DND-41 (cell line): ENCODE data around the gene MBP.

Source experiments
- ATAC-seq: fragments of 200-7000 bp; cut with Tn5 transposase; 3 replicates; pipeline ENCODE4 v1.9.1; 2021; ENCODE audit warnings: low read depth; ENCODE audit not compliant: insufficient read depth
- DNase-seq: peaks from one replicate; pipeline ENCODE4 v3.0.0-alpha.2; 2020
- H2AFZ ChIP-seq: 2 replicates; pipeline ENCODE4 v1.6.0; 2012; ENCODE audit warnings: low read depth, low read length
- H3K27ac ChIP-seq: 2 replicates; pipeline ENCODE4 v1.5.1; 2012; ENCODE audit warnings: low read length, inconsistent platforms
- H3K27me3 ChIP-seq: fragments of 200-600 bp; sonication (generic); 2 replicates; pipeline ENCODE4 v1.6.0; 2012; ENCODE audit warnings: low read length, mild to moderate bottlenecking, inconsistent platforms; ENCODE audit not compliant: insufficient read depth, poor library complexity
- H3K36me3 ChIP-seq: 2 replicates; pipeline ENCODE4 v1.5.1; 2012; ENCODE audit warnings: low read length, inconsistent platforms; ENCODE audit not compliant: insufficient read depth
- H3K4me1 ChIP-seq: 2 replicates; pipeline ENCODE4 v1.5.1; 2012; ENCODE audit warnings: mild to moderate bottlenecking, low read length; ENCODE audit not compliant: insufficient read depth
- H3K4me2 ChIP-seq: 2 replicates; pipeline ENCODE4 v1.6.0; 2012; ENCODE audit warnings: mild to moderate bottlenecking, moderate library complexity, low read length, inconsistent platforms; ENCODE audit not compliant: insufficient read depth
- H3K4me3 ChIP-seq, 2 experiments: fragments of 200-600 bp in 1 of 2; shearing (Covaris generic) in 1 of 2; 2 replicates each; pipeline ENCODE4 v1.5.1; 2012 to 2016; ENCODE audit warnings: inconsistent platforms in 2 of 2, low read length in 2 of 2, mild to moderate bottlenecking in 2 of 2, low read depth in 1 of 2, moderate library complexity in 1 of 2
- H3K79me2 ChIP-seq: 2 replicates; pipeline ENCODE4 v1.6.0; 2012; ENCODE audit warnings: low read length, inconsistent platforms; ENCODE audit not compliant: insufficient read depth
- H3K9ac ChIP-seq: 2 replicates; pipeline ENCODE4 v1.6.0; 2012; ENCODE audit warnings: low read depth, mild to moderate bottlenecking, inconsistent platforms, low read length, moderate library complexity
- H3K9me3 ChIP-seq: 2 replicates; pipeline ENCODE4 v1.5.1; 2012; ENCODE audit warnings: low read length, moderate library complexity, mild to moderate bottlenecking, inconsistent platforms; ENCODE audit not compliant: insufficient read depth, severe bottlenecking
- H4K20me1 ChIP-seq: 2 replicates; pipeline ENCODE4 v1.6.0; 2012; ENCODE audit warnings: low read length; ENCODE audit not compliant: insufficient read depth
- EZH2 ChIP-seq: IDR thresholded peaks from 3 replicates; pipeline ENCODE4 v1.6.1; 2012; ENCODE audit warnings: borderline replicate concordance, low read depth, mild to moderate bottlenecking, moderate library complexity, low read length, inconsistent platforms; ENCODE audit not compliant: severe bottlenecking
- TF ChIP-seq, protein P1 (sequence below): IDR thresholded peaks from 2 replicates; pipeline ENCODE4 v1.5.1; 2012; ENCODE audit warnings: borderline replicate concordance, low read length, moderate library complexity, mild to moderate bottlenecking; ENCODE audit not compliant: poor library complexity, severe bottlenecking; ENCODE audit errors: extremely low read depth

Gene MBP

DNA sequence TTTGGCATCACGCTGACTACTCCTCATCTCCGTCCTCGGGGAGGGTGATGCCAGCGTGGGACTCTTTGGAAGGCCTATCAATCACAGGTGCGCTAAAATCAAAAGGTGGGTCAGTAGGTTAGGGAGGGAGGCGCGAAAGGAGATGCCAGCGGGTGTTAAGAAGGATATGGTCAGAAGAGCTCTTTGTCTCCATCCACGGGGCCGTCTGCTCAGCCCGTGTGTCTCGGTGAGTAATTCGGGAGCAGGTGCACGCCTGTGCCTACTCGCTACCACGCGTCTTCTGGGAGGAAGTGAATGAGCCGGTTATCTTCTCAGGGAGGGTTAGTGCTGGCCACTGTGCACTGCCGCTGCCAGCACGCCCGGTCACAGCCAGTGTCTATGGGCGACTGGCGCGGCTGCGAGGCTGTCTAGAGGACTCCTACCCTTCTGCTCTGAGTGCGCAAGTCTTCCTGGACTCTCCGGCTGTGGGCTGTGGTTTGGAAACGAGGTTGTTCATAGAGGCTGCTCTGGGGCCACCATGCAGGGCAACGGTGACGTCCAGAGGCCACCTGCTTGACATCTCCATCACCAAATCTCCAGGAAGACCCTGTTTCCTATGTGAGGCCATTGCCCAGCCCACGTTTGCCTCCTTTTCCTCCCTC is 153.4 kb downstream of the MBP start:
- H3K4me3 ChIP-seq, result no peak overlapping the region

DNA sequence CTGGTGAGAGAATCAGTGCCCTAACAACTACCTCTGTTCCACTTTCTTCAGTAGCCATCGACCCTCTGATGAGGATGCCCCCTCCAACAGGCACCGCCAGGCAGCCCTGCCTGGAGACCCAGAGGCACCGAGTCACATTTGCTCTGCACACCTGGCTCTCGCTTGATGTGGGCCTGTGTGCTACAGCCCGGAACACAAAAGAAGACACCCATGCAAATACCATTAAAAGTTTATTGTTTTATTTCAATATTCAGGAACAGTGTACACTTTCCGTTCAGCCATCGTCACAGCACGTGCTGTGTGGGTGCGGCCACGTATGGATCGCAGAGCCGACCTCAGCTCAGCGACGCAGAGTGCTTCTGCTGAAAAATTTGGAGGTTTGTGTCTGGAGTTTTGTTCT is 154.0 kb downstream of the MBP start:
- Histone ChIP-seq H3K9me3 (no peaks in the 10 kb centered on the region), H3K4me2 (no peak overlapping the region), H3K27ac (no peak overlapping the region)

More for the DNA sequence above, 153.4 kb downstream of the MBP start:
- H2AFZ ChIP-seq, result no peak overlapping the region
- no peak for TF ChIP-seq EZH2
- TF ChIP-seq, protein P1, sequence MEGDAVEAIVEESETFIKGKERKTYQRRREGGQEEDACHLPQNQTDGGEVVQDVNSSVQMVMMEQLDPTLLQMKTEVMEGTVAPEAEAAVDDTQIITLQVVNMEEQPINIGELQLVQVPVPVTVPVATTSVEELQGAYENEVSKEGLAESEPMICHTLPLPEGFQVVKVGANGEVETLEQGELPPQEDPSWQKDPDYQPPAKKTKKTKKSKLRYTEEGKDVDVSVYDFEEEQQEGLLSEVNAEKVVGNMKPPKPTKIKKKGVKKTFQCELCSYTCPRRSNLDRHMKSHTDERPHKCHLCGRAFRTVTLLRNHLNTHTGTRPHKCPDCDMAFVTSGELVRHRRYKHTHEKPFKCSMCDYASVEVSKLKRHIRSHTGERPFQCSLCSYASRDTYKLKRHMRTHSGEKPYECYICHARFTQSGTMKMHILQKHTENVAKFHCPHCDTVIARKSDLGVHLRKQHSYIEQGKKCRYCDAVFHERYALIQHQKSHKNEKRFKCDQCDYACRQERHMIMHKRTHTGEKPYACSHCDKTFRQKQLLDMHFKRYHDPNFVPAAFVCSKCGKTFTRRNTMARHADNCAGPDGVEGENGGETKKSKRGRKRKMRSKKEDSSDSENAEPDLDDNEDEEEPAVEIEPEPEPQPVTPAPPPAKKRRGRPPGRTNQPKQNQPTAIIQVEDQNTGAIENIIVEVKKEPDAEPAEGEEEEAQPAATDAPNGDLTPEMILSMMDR, result no peak
- no peak for ATAC-seq
- no peaks in the 10 kb centered on the region for H3K27me3 ChIP-seq
- peaks cover 5% of the 10 kb centered on the region; the same call in 1 of the 2 replicates for H3K4me1 ChIP-seq
- no peaks in the 10 kb centered on the region for H3K9me3 ChIP-seq
- DNase-seq, result no peak
- no peaks in the 10 kb centered on the region for H3K79me2 ChIP-seq
- H3K9ac ChIP-seq, result no peak overlapping the region
- H3K36me3 ChIP-seq, result peaks cover 4% of the 10 kb centered on the region; the same call in 1 of the 2 replicates
- no peak overlapping the region for H3K27ac ChIP-seq
- no peak overlapping the region for H3K4me2 ChIP-seq
- no peaks in the 10 kb centered on the region for H4K20me1 ChIP-seq

DNA sequence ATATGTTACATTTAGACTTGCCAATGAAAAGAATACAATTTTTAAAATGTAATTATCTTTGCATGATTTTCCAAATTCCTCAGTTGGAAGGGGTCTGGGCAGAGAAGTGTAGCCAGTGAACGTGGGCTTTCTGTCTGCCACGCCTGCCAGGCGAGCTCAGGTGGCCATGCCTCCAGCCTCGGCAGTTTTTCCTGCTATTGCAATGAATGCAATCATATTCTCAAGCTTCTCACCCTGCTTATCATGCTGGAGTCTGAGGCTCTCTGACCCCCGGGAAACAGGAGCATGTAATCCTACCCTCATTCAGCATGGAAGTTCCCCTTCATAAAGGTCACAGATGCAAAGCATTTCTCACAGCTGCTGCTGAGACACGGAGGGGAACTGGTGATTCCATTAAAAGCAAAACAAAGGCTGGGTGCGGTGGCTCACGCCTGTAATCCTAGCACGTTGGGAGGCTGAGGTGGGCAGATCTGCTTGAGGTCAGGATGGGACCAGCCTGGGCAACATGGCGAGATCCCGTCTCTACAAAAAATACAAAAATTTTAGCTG is 154.8 kb downstream of the MBP start:
- TF ChIP-seq, protein P1, result no peak
- TF ChIP-seq EZH2, result no peak
- Histone ChIP-seq H3K4me1 (no peaks in the 10 kb centered on the region), H3K4me2 (no peak overlapping the region), H3K4me3 (no peak overlapping the region), H2AFZ (no peak overlapping the region), H4K20me1 (no peaks in the 10 kb centered on the region), H3K79me2 (no peaks in the 10 kb centered on the region), H3K36me3 (peaks cover 17% of the 10 kb centered on the region), H3K27ac (no peak overlapping the region), H3K9me3 (no peaks in the 10 kb centered on the region), H3K9ac (no peak overlapping the region), H3K27me3 (no peaks in the 10 kb centered on the region)
- ATAC-seq (no peak), DNase-seq (no peak)

More for the DNA sequence above, 154.0 kb downstream of the MBP start:
- H3K4me1 ChIP-seq, result peaks cover 5% of the 10 kb centered on the region; the same call in 1 of the 2 replicates
- H3K36me3 ChIP-seq, result peaks cover 10% of the 10 kb centered on the region
- H3K9ac ChIP-seq, result no peak overlapping the region
- no peak for ATAC-seq
- no peak overlapping the region for H2AFZ ChIP-seq
- no peaks in the 10 kb centered on the region for H3K79me2 ChIP-seq
- H3K27me3 ChIP-seq, result no peaks in the 10 kb centered on the region
- H4K20me1 ChIP-seq, result no peaks in the 10 kb centered on the region
- H3K4me3 ChIP-seq, result no peak overlapping the region
- no peak for DNase-seq
- TF ChIP-seq, protein P1, result no peak
- TF ChIP-seq EZH2, result no peak
